GM12864 (cell line): ENCODE results near the gene UGT1A4.

Experiments
- DNase-seq: peaks from one replicate; pipeline ENCODE4 v3.0.0-alpha.2; 2011; ENCODE audit warnings: low read depth
- H3K4me3 ChIP-seq: 2 replicates; pipeline ENCODE4 v1.5.1; 2011; ENCODE audit warnings: mild to moderate bottlenecking, low read depth, low read length, control low read depth
- TF ChIP-seq, protein P1 (sequence below): IDR thresholded peaks from 2 replicates; pipeline ENCODE4 v1.5.1; 2011; ENCODE audit warnings: low read depth, mild to moderate bottlenecking, moderate library complexity, low read length, control low read depth, inconsistent platforms; ENCODE audit errors: missing control alignments

UGT1A4 gene

DNA sequence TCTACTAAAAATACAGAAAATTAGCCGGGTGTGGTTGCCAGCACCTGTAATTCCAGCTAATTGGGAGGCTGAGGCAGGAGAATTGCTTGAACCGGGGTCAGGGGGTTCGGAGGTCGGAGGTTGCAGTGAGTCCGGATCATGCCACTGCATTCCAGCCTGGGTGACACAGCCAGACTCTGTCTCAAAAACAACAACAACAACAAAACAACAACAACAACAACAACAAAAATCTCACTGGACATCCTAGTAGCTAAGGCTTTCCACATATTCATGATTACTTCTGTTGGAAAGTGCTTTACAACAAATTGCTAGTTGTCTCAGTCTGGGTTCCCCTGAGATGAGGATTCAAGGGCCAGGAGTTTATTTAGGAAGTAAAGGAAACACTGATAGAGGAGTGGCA is 55.3 kb downstream of the UGT1A4 start:
- H3K4me3 ChIP-seq: no peak overlapping the region
- DNase-seq: no peak
- TF ChIP-seq, protein P1, sequence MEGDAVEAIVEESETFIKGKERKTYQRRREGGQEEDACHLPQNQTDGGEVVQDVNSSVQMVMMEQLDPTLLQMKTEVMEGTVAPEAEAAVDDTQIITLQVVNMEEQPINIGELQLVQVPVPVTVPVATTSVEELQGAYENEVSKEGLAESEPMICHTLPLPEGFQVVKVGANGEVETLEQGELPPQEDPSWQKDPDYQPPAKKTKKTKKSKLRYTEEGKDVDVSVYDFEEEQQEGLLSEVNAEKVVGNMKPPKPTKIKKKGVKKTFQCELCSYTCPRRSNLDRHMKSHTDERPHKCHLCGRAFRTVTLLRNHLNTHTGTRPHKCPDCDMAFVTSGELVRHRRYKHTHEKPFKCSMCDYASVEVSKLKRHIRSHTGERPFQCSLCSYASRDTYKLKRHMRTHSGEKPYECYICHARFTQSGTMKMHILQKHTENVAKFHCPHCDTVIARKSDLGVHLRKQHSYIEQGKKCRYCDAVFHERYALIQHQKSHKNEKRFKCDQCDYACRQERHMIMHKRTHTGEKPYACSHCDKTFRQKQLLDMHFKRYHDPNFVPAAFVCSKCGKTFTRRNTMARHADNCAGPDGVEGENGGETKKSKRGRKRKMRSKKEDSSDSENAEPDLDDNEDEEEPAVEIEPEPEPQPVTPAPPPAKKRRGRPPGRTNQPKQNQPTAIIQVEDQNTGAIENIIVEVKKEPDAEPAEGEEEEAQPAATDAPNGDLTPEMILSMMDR: no peak

DNA sequence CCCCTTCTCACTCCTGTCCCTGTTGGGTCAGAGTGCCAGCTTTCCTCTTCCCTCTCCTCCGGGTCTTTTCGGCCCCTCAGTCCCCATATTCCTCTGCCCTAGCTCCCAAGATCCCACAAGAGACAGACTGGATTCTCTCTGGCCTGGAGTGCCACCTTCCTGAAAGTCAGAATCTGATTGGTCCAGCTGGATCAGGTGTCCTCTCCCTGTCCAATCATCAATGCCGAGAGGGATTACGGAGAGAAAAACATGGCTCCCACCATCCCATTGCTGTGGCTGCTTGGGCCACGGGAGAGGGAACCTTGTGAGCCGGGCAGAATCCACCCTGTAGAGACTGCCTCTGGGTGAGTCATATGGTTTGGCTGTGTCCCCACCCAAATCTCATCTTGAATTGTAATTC is 56.9 kb downstream of the UGT1A4 start:
- no peak for DNase-seq
- TF ChIP-seq, protein P1: no peak
- no peak overlapping the region for H3K4me3 ChIP-seq

DNA sequence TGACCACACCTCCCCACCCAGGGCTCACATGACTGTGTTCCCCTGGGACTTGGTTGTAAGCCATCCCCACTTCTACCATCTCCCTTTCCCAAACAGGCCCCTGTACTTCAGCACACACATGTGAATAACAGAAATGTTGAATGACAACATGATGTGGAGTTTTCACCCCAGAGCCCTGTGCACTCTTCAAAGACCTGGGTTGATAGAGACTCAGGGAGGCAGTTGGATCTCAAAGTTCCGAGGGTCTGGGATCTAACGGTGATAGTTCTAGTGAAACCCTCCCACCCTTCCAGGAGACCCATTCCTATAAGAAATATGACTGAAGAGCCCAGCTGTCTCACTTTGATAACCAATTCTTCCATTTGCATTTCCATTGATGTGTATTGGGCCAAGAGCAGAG is 59.5 kb downstream of the UGT1A4 start, which contains the start of gene MROH2A:
MROH2A (plus strand) TSS at position 301 of the 400 bp plus-strand sequence. CDS start 1,029 bp downstream, outside the sequence.
- DNase-seq: no peak
- no peak within 1 kb of the TSS for H3K4me3 ChIP-seq
- TF ChIP-seq, protein P1: no peak

DNA sequence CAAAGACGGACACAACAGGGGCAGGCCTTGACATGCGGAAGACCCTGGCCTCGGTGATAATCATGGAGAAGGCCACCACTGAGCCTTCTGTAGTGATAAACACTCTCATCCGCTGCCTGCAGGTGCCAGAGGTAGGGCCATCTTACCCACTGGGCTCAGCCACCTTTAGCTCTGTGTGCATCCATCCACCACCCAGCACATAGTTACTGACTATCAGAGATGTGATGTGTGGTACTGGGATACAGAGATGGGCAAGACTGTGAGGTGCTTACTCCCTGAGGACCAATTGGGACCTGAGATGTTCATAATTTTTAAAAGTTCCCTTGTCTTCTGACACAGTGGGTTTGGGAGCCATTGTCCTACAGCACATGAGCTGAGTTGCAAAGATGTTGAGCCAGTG is 61.2 kb downstream of the UGT1A4 start:
- no peak overlapping the region for H3K4me3 ChIP-seq
- DNase-seq: no peak
- TF ChIP-seq, protein P1: no peak

DNA sequence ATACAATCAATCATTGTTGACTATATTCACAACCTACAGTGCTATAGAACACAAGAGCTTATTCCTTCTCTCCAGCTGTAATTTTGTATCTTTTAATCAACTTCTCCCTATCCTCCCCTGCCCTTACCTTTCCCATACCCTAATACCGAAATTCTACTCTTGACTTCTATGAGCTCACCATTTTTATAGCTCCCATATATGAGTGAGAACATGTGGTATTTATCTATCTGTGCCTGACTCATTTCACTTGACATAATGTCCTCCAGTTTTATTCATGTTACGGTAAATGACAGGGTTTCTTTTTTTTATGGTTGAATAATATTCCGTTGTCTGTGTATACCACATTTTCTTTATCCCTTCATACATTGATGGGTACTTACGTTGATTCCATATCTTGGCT is 62.2 kb downstream of the UGT1A4 start:
- DNase-seq: no peak
- TF ChIP-seq, protein P1: no peak
- no peak overlapping the region for H3K4me3 ChIP-seq

DNA sequence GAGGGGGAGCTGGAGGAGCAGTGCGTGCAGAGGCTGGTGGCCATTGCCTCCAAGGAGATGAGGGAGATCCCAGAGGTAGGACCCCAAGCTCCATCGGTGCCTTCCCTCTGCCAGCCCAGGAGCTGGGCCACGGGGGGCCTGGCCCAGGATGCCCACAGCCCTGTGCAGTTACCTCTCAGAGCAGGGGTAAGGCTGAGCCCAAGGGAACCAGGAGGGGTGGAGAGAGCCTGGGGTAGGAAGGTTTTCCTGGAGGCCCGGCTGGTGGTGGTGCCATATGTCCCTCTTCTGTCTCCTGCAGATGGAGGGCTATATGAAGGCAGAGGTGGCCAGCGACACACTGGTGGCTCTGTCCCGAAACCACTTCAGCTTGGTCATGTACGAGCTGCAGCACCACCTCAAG is 71.0 kb downstream of the UGT1A4 start:
- TF ChIP-seq, protein P1: no peak
- no peak overlapping the region for H3K4me3 ChIP-seq
- DNase-seq: no peak

DNA sequence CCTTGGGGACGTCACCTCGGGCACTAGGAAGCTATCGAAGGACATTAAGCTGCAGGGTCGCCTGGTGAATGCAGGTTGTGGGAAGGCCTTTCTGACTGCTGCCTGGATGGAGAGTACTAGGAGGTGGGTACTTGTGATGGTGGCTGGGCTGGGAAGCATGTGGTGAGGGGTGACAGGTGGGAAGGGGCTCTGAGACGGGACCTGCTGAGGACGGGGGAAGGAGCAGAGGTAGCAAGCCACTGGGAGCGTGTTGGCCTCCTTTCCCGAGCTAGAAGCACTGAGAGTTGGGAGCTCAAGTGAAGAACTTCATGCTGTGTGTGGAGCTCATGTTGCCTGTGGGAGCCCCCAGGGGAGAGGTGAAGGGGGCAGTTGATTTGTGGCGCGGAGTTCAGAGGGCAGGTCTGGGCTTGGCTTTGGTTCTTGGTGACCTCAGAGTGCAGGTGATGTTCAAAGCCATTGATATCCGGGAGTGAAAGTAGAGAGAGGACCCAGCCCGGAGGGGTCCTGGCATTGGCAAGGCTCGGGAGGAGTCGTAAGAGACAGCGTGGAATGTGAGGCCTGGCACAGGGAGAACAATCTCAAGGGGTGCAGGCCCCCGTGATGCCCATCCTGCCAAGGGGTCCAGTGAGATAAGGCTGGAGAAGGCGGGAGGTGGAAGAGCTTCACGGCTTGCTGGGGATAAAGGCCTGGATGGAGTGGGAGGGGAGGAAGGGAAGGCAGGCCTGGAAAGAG is 72.8 kb downstream of the UGT1A4 start:
- DNase-seq: no peak
- no peak overlapping the region for H3K4me3 ChIP-seq
- TF ChIP-seq, protein P1: no peak
